ENCODE results near the gene TMC6. TPM values are rescaled to one million over a fixed set of nuclear protein-coding genes. Genes with fewer than 3 reads are reported as not detected.

TMC6 gene
- total and polyA plus RNA-seq, 2 of the 13 experiments (the other 11 are each of a cell fraction or from before 2014, with no cell fraction given), result 48.4 to 99.1 TPM

- TF ChIP-seq REST (IDR thresholded peaks at IDR 0.05; ENCODE audit: borderline replicate concordance in 1 of 2, low read depth in 1 of 2, low read length in 2 of 2) (no peak), ZNF572 (CRISPR knock-in tag; IDR thresholded peaks at IDR 0.05) (0 out of 2 replicates have a peak, but pooled peaks have one; percentile 23), PHF8 (CRISPR knock-in tag; IDR thresholded peaks at IDR 0.05) (no peak), NFYB (CRISPR knock-in tag; IDR thresholded peaks at IDR 0.05) (peak; percentile 65), RXRA (CRISPR knock-in tag; IDR thresholded peaks at IDR 0.05) (peak; percentile 12; the same call in 1 of the 2 replicates), TOPORS (CRISPR knock-in tag; IDR thresholded peaks at IDR 0.05) (0 out of 2 replicates have a peak, but pooled peaks have one; percentile 20), ZBTB46 (CRISPR knock-in tag; IDR thresholded peaks at IDR 0.05; ENCODE audit: borderline replicate concordance) (peak; percentile 16; the same call in 1 of the 2 replicates), IRX3 (CRISPR knock-in tag; IDR thresholded peaks at IDR 0.05; ENCODE audit: borderline replicate concordance, low read depth) (no peak), GFI1 (CRISPR knock-in tag; IDR thresholded peaks at IDR 0.05; ENCODE audit: borderline replicate concordance) (no peak), MIER3 (CRISPR knock-in tag; IDR thresholded peaks at IDR 0.05; ENCODE audit: borderline replicate concordance) (no peak), ZNF792 (CRISPR knock-in tag; IDR thresholded peaks at IDR 0.05) (no peak), ZNF790 (CRISPR knock-in tag; IDR thresholded peaks at IDR 0.05; ENCODE audit: borderline replicate concordance) (no peak), ZNF574 (CRISPR knock-in tag; IDR thresholded peaks at IDR 0.05) (no peak), SPEN (CRISPR knock-in tag; IDR thresholded peaks at IDR 0.05; ENCODE audit: low read depth) (0 out of 2 replicates have a peak, but pooled peaks have one; percentile 36), ZNF18 (CRISPR knock-in tag; IDR thresholded peaks at IDR 0.05; ENCODE audit: insufficient replicate concordance) (peak; percentile 3), SRSF1 (optimal IDR thresholded peaks at IDR 0.05; ENCODE audit: low read depth, low read length) (peak; percentile 79), ZBTB20 (CRISPR knock-in tag; IDR thresholded peaks at IDR 0.05; ENCODE audit: borderline replicate concordance, low read depth) (no peak)
Measured at GRCh38 chr17:78168903-78169793, 40.6 kb upstream of the TMC6 start (continued).

Measured in HepG2 (cell line).